ENCODE measurements around the gene ALOX5.

DNA sequence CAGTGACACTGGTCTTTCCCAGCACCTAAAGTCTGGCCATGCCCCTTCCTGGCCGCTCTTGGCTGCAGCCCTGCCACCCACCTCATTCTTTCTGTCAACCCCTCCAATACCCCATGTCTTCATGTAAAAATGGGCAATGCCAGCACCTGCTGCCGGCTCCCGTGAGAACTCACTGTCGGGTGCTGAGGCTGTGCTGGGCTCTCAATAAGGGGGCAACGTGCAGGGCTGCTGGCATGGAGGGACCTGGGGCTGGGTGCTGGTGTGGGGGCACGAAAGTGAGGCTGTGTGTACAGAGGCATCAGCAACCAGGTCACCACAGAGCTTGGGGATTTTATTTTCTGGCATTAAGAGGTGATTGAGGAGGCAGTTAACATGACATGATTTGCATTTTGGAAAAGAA, 65.3 kb downstream of the ALOX5 start:
- TF ChIP-seq CTCF (IDR thresholded peaks at IDR 0.05) (no peak), EP300 (IDR thresholded peaks at IDR 0.05) (no peak), POLR2AphosphoS5 (IDR thresholded peaks at IDR 0.05) (no peak), POLR2A (IDR thresholded peaks at IDR 0.05) (no peak)

All from upper lobe of left lung (tissue), 4 donors.